HG03097 (cell line): Measurements from ENCODE around the gene DGKI.
"Not testable (repeated sequence)": the region's sequence is repeated elsewhere in the genome, so short reads cannot be mapped to it uniquely, and the experiment has no call there.

Experiments used
- ATAC-seq: cut with Tn5 transposase; IDR thresholded peaks from one replicate; pipeline ENCODE4 v1.9.1; 2021; ENCODE audit not compliant: unreplicated experiment, low FRiP score

The DGKI gene

DNA sequence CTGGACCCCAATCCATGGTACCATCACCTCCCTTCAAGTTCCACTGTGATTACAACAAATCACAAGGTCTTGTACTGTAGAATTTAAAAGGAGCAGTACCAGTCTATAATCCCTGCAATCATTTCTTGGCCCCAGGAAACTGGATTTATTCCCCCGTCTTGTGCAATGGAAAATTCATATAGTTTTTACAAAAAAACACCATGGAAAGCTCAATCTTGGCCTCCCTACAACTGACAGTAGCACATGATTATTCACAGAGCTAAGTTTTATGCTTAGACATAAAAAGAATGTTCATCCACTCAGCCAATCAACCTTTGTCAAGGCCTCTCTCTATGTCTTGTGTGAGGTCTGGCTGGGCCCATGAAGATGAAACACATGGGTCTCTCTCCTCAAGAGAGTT, 10.2 kb downstream of the DGKI start:
- no peak for ATAC-seq

DNA sequence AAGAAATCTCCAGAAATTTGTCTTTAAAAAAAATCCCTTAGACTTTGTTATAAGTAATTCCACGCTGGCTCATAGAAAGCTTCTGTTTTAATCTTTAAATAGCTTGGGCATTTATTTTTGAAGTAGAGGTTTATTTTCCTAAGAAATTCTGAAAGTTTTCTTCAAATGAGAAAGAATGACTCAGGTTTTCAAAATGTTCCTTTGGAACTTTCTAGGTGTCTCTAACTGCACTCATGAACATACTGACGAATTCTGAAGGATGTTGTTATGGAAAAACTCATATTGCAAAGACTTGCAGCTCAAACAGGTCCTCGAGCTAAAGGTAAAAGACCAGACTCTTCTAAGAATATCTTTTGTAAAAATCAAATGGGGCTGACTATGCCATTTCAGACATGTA, 10.7 kb downstream of the DGKI start:
- ATAC-seq = no peak

DNA sequence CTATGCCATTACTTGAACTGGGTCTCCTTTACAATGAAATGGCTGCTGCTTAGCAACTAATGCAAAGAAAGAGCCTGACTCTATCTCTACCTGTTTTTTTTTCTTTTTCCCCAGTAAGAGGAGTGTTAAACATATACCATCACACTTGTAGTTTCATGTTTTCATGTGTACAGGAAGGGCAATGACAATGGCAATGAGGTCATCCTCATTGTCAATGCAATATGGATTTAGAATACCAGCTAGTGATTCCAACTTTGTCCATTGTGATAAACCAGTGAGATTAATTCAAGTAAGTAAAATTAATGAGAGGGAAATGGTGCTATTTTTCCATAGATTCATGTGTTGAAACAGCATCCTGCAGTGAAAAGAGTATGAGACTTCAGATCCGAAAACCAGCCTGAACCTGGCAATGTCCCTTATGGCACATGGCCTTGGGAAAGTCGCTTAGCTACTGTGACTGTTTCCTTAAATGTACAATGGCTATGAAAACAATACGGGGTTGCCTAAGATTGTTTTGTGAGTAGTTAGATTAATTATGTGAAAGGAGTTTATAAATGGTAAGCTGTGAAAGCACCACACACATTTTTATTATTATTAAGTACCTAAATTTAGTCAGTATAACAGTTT, 11.2 kb downstream of the DGKI start:
- no peak for ATAC-seq

DNA sequence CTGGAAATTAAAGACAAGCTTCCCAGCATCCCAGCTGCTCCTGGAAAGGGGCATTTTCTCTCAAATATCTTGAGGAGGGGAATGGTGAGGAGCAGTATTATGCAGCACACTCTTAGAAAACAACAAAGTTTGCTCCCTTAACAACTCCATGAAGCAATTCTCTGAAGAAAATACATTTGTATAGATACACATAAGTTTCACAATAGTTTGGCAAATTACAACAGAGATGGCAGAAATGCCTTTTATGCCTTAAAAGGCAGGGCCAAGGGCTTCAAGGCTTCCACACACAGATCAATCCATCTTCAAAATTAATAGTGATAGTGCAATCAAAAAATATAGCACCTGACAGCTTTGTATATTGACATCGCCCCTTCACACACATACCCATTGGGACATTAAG, 12.2 kb downstream of the DGKI start:
- no peak for ATAC-seq

DNA sequence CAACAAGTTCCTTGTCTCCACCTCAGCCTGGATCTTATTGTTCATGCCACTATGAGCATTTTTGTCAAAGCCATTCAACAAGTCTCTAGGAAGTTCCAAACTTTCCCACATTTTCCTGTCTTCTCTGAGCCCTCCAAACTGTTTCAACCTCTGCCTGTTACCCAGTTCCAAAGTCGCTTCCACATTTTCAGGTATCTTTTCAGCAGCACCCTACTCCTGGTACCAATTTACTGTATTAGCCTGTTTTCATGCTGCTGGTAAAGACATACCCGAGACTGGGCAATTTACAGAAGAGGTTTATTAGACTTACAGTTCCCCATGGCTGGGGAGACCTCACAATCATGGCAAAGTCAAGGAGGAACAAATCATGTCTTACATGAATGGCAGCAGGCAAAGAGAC, 13.8 kb downstream of the DGKI start:
- not testable (repeated sequence) for ATAC-seq

DNA sequence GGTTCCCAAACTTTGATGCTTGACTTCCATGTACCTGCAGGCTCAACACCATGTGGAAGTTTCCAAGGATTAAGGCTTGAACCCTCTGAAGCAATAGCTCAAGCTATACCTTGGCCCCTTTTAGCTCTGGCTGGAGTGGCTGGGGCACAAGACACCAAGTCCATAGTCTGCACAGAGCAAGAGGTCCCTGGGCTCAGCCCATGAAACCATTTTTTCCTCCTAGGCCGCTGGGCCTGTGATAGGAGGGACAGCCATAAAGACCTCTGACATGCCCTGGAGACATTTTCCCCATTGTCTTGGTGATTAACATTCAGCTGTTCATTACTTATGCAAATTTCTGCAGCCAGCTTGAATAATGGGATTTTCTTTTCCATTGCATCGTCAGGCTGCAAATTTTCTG, 14.4 kb downstream of the DGKI start:
- no peak for ATAC-seq

DNA sequence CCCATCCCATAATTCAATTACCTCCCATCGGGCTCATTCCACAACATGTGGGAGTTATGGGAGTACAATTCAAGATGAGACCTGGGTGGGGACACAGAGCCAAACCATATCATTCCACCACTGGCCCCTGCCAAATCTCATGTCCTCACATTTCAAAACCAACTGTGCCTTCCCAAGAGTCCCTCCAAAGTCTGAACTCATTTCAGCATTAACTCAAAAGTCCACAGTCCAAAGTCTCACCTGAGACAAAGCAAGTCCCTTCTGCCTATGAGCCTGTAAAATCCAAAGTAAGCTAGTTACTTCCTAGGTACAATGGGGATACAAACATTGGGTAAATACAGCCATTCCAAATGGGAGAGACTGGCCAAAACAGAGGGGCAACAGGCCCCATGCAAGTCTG, 15.2 kb downstream of the DGKI start:
- not testable (repeated sequence) for ATAC-seq

DNA sequence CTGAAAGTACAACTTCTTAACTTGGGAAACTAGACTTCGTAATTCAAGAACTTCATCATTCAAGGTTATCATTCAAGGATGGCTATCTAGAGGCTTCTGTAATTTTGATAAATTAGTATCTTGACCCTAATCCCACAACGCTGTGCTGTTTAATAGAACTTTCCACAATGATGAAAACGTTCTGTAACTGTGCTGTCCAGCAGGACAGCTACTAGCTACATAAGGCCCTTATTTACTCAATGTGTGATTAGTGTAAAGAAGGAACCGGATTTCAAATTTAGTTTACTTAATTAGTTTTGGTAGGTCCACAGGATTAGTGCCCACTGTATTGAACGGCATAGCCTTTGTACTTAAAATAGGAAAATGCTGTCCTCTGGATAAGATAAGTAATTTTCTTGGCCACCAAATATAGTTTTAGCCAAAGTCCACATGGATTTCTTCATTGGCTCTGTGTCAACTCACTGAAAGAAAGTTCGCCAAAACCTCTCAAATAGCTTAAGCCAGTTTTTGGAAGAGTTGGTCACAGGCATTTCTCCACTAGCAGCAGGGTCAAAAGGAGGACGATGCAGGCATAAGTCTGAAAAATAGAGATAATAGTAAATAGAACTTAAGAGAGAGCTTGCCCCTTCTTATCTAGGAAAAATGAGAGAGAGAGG, 17.3 kb downstream of the DGKI start:
- no peak for ATAC-seq

DNA sequence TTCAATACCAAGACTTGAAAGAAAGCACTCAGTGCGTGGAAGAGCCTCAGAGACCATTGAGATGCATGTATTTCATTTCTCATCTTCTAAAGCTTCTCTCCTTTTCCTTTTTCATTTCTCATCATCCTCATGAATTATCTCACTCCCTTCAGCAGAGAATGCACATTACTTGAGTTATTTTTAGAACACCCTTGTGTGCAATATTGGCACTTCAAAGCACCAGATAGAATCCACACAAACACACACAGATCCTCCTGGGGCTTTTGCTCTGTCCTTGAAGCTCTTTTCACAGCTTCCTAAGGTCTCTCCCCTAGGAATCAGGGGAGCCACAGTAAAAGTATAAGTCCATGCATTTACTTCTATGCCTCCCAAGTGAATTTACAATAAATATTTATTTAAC, 18.3 kb downstream of the DGKI start:
- ATAC-seq = no peak

DNA sequence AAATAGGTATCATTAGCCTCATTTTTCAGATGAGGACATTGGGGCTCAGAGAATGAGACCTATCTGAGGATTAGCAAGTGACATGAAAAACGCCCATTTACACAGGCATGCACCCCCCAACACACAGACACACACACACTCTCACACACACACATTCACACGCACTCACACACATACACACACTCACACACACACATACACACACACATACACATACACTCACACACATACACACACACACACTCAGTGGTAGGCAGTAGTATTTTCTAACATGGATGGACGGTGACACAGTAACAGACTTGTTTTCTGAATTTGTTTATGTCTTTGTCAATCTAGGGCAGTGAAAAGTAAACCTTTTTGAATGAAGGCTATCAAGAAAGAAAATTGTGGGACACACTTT, 21.3 kb downstream of the DGKI start:
- no peak for ATAC-seq

DNA sequence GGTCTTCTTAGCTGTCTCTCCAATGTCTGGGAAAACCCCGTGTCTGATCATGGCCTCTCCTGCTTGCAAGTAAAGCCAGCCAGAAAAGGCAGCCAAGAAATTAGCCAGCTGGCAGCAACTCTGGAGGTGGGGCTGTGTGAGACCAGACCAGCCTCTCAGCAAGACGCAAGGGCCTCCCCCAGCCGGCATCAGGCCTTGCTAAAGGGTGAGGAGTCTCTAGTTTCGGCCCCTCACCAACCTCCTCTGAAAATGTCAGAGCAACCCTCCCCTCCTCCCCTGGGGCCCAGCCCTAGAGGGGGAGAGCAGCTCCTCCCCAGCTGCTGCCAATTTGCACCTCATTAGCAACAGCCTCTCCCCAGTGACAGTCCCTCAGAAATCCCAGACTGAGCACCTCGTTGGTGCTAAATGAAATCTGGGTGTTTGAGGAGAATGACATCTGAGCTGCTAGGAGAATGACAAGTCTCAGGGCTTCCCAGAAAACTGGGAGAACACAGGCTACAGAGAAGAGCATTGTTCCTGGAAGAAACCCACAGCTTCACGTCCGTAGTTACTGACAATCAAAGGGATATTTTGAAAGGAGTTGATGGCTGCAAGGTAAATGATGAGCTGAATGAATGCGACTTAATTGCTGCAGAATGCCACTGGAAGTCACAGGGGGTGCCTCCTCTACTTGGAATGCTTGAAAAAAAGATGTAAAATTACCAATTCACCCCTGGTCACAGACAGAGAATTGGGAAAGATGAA, 25.9 kb downstream of the DGKI start:
- ATAC-seq = no peak

DNA sequence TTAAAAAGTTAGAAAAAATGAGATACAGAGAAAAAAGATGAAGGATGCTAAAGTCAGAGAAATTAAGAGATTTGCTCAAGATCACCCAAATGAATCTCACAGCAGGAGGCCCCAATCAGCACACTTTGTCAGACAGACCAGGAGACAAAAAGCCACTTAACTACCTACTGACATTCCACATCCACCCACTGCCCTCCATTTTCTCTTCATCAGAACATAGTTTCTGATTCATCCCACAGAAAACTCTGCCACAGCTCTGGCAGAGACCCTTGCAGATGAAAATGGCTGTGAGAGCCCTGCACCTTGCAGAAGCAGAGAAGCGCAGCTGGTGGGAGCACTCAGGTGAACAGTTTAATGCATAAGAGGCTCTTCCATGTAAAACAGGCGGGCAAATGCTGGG, 26.6 kb downstream of the DGKI start:
- ATAC-seq = no peak

DNA sequence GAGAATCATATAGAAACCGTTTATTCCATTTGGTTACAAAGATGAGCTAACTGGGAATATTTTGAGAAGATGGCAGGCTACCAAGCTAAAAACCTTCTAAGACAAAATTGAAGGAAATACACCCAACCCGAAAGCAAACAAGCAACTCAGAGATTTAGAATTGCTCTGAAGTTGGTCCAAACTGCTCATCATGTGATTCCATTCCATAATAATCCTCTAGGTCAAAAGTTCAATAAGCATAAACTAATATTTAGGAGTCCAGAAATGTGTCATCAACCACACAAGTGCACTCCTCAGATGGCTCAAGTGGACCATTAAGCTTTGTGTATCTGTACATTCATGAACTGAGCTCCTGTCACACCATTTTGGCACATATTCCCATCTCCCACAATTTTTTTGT, 28.7 kb downstream of the DGKI start:
- ATAC-seq = no peak

DNA sequence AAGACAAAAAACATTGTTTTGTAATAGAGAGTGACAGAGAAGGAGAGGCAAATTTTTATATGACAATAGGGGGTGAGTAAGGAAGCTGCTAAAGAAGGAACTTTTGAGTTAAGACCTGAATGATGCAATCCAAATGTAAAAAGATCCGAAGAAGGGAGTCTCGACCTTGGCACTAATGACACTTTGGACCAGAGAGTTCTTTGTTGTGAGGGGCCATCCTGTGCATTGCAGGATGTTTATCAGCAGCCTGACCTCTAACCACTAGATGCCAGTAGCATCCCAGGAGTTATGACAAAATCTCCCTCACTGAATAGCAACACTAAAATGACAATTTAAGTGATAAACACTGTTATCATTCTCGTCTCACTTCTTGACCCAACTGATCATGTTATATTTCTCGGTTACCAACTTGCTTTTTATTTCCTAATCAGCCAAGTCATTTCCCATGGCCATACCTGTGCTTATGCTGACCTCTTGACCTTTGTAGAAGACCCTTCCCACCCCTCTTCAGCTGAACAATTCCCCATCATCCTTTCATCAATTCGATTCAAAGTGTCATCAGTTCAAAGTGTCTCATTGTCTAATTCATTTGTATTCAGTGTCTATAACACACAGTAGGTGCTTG, 30.0 kb downstream of the DGKI start:
- no peak for ATAC-seq

DNA sequence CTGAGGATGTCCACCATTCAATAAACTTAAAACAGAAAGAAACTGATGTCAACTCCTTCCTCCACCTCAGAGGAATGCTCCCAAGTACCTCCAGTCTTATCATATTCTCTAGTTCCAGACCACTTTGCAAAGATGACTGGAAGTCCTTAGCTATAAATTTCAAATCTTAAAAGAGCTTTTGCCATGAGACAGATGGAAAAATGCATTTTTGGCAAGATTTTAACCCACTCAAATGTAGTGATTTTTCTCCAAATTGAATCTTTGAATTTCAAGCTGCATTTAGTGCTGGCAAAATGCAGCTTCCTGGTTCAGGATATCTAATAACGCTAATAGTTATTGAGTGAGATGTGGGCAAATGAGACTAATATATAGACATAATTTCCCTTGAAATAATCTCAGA, 33.2 kb downstream of the DGKI start:
- ATAC-seq = no peak

DNA sequence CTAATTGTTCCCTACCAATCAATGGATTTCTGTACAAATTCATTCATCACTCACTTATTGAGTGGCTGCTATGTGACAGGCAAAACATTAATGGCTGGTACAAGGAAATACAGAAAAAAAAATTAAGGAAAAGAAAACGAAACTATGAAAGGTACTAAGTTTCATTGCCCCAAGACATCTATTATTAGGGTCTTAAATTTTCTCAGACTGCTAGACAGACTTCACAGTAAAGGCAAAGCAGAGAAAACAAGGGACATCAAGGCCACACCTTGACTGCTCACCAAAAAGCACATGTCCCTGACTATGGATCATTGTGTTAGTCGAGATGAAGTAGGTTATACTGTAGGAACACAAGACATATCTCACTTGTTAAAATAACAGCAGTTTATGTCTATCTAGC, 36.5 kb downstream of the DGKI start:
- no peak for ATAC-seq

DNA sequence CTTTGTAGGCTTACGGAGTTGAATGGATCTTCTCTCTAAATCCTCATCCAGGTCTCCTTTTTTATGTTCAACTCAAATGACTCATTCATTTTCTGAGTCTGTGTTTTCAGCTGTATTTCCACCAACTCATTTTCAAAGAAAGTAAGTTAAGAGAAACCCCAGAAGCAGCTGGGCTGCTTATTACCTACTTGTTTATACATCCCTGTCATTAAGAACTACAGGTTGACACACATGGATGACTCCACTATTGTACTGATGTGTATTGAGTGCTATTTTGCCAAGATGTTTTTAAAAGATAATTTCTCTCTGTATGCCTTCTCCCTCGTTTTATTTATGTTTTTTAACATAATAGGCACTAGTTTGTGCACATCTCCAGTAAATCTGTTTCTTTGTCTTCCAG, 41.9 kb downstream of the DGKI start:
- ATAC-seq = no peak

DNA sequence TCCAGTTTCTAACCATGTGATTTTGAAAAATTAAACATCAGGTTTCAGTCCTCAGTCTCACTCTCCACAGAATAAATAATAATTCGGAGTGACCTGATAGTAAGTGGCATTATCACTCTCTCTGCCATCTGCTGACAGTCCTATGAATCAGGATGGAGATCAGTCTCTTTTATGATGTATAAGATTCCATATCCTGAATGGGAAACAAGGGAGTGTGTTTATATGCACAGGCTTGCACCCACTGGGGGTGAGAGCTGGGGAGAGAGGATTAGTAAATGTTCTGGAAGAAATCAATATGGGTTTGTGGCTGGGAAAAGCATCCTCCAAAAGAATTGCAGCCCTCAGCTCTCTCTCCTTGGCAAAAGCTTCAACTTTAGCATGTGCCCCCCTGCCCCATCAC, 45.3 kb downstream of the DGKI start:
- ATAC-seq = no peak

DNA sequence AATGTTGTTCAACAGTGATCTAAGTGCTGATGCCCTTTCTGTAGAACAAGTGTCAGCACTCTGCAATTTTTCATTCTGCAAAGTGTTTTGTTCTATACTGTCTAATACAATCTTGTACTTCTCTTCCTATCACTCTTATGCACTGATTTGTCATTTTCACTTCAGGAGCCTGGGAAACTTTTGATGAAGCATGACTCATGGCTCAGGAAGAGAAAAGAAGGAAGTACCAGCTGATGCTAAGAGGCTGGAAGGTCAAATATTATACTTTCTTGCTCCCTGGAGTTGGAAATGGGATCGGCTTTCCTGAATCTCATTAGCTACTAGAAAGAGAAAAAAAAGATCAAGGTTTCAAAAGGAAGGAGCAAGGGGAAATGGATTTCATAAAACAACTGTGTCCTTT, 45.8 kb downstream of the DGKI start:
- ATAC-seq = no peak

DNA sequence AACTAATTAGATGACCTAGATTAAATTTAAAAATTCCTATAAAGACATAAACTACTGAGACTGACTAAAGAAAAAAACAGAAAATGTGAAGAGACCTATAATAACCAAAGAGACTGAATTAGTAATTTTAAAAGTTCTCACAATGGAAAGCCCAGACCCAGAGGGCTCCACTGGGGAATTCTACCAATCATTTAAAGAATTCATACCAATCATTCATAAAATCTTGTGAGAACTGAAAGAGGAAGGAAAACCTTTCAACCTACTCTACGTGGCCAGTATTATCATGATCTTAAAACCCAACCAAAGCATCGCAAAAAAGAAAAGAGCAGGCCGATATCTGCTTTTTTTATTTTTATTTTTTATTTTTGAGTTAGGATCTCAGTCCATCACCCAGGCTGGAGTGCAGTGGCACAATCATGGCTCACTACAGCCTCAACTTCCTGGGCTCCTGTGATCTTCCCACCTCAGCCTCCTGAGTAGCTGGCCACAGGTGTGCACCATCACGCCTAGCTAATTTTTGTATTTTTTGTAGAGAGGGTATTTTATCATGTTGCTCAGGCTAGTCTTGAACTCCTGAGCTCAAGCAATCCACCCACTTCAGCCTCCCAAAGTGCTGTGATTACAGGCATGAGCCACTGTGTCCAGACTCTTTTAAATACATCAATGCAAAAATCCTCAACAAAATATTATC, 48.6 kb downstream of the DGKI start:
- peak; percentile 88 for ATAC-seq

DNA sequence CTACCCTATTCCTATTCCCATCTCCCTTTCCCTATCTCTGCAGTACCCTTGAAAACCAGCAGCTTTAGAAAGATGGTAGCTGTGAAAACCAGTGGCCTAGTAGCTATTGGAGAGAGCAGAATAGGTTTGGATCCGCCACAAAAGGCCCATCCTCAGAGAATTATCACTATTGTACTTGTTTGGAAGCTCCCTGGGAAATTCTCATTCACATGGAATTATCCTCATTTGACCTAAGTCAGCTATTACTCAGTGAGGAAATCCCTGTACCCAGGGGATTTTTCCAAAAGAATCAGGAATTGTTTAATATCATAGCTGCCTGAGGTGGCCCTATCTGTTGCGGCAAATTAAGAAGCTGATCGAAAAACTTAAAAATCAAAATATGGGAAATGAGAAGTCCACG, 51.6 kb downstream of the DGKI start:
- ATAC-seq = no peak
